ENCODE measurements around the gene CELA3B.
"Not testable (repeated sequence)": the region's sequence is repeated elsewhere in the genome, so short reads cannot be mapped to it uniquely, and the experiment has no call there.

DNA sequence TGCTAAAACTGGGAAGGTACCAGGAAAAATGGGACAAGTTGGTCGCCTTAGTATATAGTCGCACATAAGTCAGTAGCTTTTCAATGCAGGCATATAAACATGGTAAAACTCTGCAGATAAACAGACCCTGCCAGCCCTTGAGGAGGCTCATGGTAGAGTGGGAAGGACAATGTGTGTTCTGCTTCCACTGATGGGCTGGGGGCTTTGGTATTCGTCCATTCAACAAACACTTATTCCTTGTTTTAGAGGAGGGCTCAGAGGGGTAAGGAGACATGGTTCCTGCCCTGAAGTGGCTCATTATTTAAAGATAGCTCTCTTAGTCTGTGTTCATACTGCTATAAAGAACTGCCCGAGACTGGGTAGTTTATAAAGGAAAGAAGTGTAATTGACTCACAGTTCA lies 35.9 kb downstream of the CELA3B start:
- TF ChIP-seq, protein P1, sequence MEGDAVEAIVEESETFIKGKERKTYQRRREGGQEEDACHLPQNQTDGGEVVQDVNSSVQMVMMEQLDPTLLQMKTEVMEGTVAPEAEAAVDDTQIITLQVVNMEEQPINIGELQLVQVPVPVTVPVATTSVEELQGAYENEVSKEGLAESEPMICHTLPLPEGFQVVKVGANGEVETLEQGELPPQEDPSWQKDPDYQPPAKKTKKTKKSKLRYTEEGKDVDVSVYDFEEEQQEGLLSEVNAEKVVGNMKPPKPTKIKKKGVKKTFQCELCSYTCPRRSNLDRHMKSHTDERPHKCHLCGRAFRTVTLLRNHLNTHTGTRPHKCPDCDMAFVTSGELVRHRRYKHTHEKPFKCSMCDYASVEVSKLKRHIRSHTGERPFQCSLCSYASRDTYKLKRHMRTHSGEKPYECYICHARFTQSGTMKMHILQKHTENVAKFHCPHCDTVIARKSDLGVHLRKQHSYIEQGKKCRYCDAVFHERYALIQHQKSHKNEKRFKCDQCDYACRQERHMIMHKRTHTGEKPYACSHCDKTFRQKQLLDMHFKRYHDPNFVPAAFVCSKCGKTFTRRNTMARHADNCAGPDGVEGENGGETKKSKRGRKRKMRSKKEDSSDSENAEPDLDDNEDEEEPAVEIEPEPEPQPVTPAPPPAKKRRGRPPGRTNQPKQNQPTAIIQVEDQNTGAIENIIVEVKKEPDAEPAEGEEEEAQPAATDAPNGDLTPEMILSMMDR (IDR thresholded peaks at IDR 0.05): not testable (repeated sequence)
- TF ChIP-seq POLR2A (IDR thresholded peaks at IDR 0.05): not testable (repeated sequence)

Data from Peyer's patch (tissue), 4 donors.